Heart right ventricle (tissue), 16 donors: ENCODE measurements around the gene PTPN9. TPM values are rescaled to one million over a fixed set of nuclear protein-coding genes. Genes with fewer than 3 reads are reported as not detected.
A peak's percentile ranks its signal among the peaks of the same experiment; 100 is the strongest.
"Not testable (repeated sequence)": the region's sequence is repeated elsewhere in the genome, so short reads cannot be mapped to it uniquely, and the experiment has no call there.

Experiments
- ATAC-seq, 8 donors: fragments of 200-7000 bp; cut with Tn5 transposase; one replicate each; pipeline ENCODE4 v1.9.1; 2020; ENCODE audit warnings: mild to moderate bottlenecking in 8 of 8, moderate library complexity in 8 of 8, moderate number of reproducible peaks in 1 of 8
- DNase-seq, 2 donors: peaks; one replicate each; pipeline ENCODE4 v3.0.0-alpha.2; 2020
- H3K27ac ChIP-seq, 10 donors: fragments of 200-600 bp; sonication (generic) in 2 of 10; one replicate each; pipeline versions ENCODE4 v1.5.0 to v1.8.0; 2020 to 2022; ENCODE audit warnings: mild to moderate bottlenecking in 3 of 10
- H3K27me3 ChIP-seq, 7 donors: fragments of 200-600 bp; one replicate each; pipeline ENCODE4 v1.8.0; 2021 to 2022; ENCODE audit warnings: mild to moderate bottlenecking in 2 of 7
- H3K36me3 ChIP-seq, 9 donors: fragments of 200-600 bp; sonication (generic) in 1 of 9; one replicate each; pipeline versions ENCODE4 v1.5.0 to v1.8.0; 2020 to 2022; ENCODE audit warnings: mild to moderate bottlenecking in 2 of 9
- H3K4me1 ChIP-seq, 9 donors: fragments of 200-600 bp; sonication (generic) in 1 of 9; one replicate each; pipeline versions ENCODE4 v1.5.0 to v1.8.0; 2020 to 2022; ENCODE audit warnings: mild to moderate bottlenecking in 4 of 9
- H3K4me3 ChIP-seq, 10 donors: fragments of 200-600 bp; sonication (generic) in 2 of 10; one replicate each; pipeline versions ENCODE4 v1.5.0 to v1.8.0; 2020 to 2022; ENCODE audit warnings: mild to moderate bottlenecking in 7 of 10, moderate library complexity in 2 of 10
- H3K9me3 ChIP-seq, 11 donors: fragments of 200-600 bp in 10 of 11; sonication (generic) in 2 of 11; one replicate each; pipeline versions ENCODE4 v1.5.0 to v1.8.0; 2013 to 2022; ENCODE audit warnings: mild to moderate bottlenecking in 2 of 11, control low read depth in 1 of 11, moderate library complexity in 1 of 11
- WGBS, 2 donors: extraction: QIAGEN DNeasy Blood & Tissue Kit; methylation state at CpG; one replicate each; pipeline ENCODE4 v1.1.7; 2013; ENCODE audit warnings: inconsistent platforms in 1 of 2; 5-methylcytosine and 5-hydroxymethylcytosine counted together
- intact Hi-C, 10 donors: fragments of 100-400 bp; cut with DNase I; formaldehyde crosslinking; loops; one replicate each; pipeline versions ENCODE4 v1.11.1 to v1.14.2; 2022
- polyA plus RNA-seq, 2 donors: library from polyadenylated mRNA; stranded (reverse); fragments of 200-250 nt; gene quantifications; one replicate each; pipeline ENCODE4 v1.2.3, GENCODE V29; 2013
- total RNA-seq, 10 donors: library from RNA; stranded (reverse); fragmentation: NEBNext Ultra II Directional in 3 of 10; extraction: Animal tissue kit (Norgen Biotek cat#: 25700) in 3 of 10; gene quantifications; one replicate each; pipeline versions ENCODE4 v1.2.1 to v1.2.4, GENCODE V29; 2021 to 2023
- TF ChIP-seq, protein P1 (sequence below), 9 donors: fragments of 200-600 bp; sonication (generic) in 2 of 9; IDR thresholded peaks; one replicate each; pipeline versions ENCODE4 v1.5.0 to v1.8.0; 2021 to 2022; ENCODE audit warnings: antibody characterized with exemption in 9 of 9, mild to moderate bottlenecking in 5 of 9, moderate library complexity in 1 of 9
- donor health status: Arrhythmogenic right ventricular cardiomyopathy.
- donor health status: ischemic (EF 13 %, LVEDD 7.1; RV severe dilation, severe dysfunction).
- donor health status: healthy with polysubstance abuse.
- donor health status: DM: no; HTN: yes; CAD: no.
- donor health status: DM: no; HTN: no; CAD: no.
- donor health status: ischemic (EF 25% LVEDD 6.9; RV normal size, moderate dysfunction).
- donor health status: ischemic (EF 25% LVEDD 5.7; RV mildly dilated, moderate dysfunction).
- donor health status: healthy.
- donor health status: DM: yes; HTN: yes; CAD: no.
- donor health status: Ischemic cardiomyopathy.
- donor health status: ischemic (EF 35%, LVEDD 5.7; RV mildly dilated, moderate dysfunction).
- donor health status: nonischemic (EF 11% LVEDD 7.7; RV severe dilation, severe dysfunction).
- donor health status: DM: yes; HTN: yes; CAD: no.
- donor health status: PGD.
- donor health status: ischemic (EF 29% LVEDD 5.4; RV normal size, mild dysfunction).
- donor health status: nonischemic (EF 23%, LVEDD 6.1; RV moderate dilation, normal function).

The PTPN9 gene
- total and polyA plus RNA-seq, 12 donors: 2.0 to 11.0 (median 8.0) TPM

DNA sequence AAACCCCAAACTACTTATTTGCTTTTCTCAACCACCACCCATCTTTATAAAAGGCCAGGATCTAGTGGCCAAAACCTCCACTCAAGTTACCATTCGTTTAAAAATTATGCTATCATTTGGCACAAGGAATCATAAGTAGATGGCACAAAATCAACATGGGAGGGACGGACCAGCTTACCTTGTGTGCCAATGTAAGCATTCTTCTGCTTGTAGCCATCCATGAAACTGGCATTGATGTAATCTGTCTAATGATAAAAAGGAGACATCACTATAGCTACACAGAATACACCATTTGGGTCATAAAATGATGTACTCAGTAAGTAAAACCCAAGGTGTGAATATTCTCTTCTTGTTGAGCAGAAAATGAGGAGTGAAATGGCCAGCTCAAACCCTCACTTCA lies 99.4 kb downstream of the PTPN9 start:
- Histone ChIP-seq H3K9me3 (peaks cover 0 to 7% (median 0%) of the 10 kb centered on the region in 11 donors), H3K4me1 (peaks cover 0 to 10% (median 0%) of the 10 kb centered on the region in 9 donors), H3K27me3 (no peaks in the 10 kb centered on the region), H3K36me3 (peaks cover 0 to 74% (median 19%) of the 10 kb centered on the region in 9 donors), H3K27ac (no peak overlapping the region), H3K4me3 (no peak overlapping the region)
- WGBS, 2 donors: 88 to 95% methylated on average over 2 of the region's 2 CpGs
- intact Hi-C loops: no loop called here
- TF ChIP-seq, protein P1, sequence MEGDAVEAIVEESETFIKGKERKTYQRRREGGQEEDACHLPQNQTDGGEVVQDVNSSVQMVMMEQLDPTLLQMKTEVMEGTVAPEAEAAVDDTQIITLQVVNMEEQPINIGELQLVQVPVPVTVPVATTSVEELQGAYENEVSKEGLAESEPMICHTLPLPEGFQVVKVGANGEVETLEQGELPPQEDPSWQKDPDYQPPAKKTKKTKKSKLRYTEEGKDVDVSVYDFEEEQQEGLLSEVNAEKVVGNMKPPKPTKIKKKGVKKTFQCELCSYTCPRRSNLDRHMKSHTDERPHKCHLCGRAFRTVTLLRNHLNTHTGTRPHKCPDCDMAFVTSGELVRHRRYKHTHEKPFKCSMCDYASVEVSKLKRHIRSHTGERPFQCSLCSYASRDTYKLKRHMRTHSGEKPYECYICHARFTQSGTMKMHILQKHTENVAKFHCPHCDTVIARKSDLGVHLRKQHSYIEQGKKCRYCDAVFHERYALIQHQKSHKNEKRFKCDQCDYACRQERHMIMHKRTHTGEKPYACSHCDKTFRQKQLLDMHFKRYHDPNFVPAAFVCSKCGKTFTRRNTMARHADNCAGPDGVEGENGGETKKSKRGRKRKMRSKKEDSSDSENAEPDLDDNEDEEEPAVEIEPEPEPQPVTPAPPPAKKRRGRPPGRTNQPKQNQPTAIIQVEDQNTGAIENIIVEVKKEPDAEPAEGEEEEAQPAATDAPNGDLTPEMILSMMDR (IDR thresholded peaks at IDR 0.05): no peak
- no peak for ATAC-seq
- no peak for DNase-seq

DNA sequence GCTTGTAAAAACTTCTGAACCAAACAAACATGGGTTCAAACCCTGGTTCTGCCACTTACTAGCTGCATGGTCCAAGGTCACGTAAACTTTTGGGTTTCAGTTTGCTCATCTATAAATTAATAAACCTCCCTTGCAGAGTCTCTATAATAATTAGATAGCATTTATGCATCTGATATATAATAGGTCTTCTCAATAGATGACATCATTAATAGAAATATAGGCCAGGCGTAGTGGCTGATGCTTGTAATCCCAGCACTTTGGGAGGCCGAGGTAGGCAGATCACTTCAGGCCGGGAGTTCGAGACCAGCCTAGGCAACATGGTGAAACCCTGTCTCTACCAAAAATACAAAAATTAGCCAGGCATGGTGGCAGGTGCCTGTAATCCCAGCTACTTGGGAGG lies 102.0 kb downstream of the PTPN9 start:
- H3K4me1 ChIP-seq, intact Hi-C loops, H3K27ac ChIP-seq, DNase-seq, H3K9me3 ChIP-seq, ATAC-seq, H3K4me3 ChIP-seq, H3K27me3 ChIP-seq: not testable (repeated sequence)
- WGBS, 2 donors: 97 to 98% methylated on average over 5 of the region's 5 CpGs
- peaks cover 0 to 81% (median 35%) of the 10 kb centered on the region in 9 donors for H3K36me3 ChIP-seq

DNA sequence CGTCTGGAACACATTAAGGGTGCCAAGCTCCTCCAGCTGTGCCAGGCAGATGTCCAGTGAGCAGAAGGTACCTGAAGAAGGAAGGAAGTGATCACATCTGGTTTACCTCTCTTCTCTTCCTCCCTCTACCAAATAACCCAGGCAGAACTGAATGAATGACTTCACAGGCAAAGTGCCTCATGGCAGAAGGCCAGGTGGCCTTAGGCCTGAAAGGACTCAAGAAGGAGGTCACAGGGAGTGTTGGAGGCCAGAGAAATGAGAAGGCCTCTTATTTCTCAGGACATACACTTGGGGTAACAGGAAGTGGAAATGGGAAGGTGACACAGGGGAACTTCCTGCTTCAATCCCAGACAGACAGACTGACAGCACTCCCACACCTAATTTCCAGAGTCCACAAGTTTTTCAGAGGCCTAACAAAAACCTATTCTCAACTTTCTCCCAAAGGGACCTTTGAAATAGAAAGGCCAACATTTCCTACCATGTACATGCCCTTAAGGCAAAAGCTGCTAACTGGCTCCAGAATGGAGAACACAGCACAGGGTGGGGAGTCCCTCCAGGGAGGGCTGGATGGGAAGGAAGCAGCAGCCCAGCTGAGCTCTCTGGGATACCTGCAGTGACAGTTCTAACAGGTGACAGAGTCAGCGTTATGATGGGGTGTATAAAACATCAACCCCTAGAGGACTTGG lies 110.1 kb downstream of the PTPN9 start:
- peaks cover 0 to 12% (median 8%) of the 10 kb centered on the region in 9 donors for H3K4me1 ChIP-seq
- WGBS, 2 donors: 70 to 79% methylated on average over 2 of the region's 2 CpGs
- no peaks in the 10 kb centered on the region for H3K27me3 ChIP-seq
- intact Hi-C loops: loop anchor here in 2 of 10 donors (10.0 kb wide), 2 partner anchors 106 to 136 kb away; partner anchors contain the start of gene PTPN9 (in 1 of the 2)
- H3K36me3 ChIP-seq: peaks cover 0 to 92% (median 27%) of the 10 kb centered on the region in 9 donors
- no peaks in the 10 kb centered on the region for H3K9me3 ChIP-seq
- peak in 1 of 2 donors; percentile 31 for DNase-seq
- TF ChIP-seq, protein P1 (IDR thresholded peaks at IDR 0.05): no peak
- H3K4me3 ChIP-seq: no peak overlapping the region
- peak in 2 of 8 donors; percentile 25 to 30 for ATAC-seq
- H3K27ac ChIP-seq: peak overlapping the region in 1 of 10 donors; percentile 14

DNA sequence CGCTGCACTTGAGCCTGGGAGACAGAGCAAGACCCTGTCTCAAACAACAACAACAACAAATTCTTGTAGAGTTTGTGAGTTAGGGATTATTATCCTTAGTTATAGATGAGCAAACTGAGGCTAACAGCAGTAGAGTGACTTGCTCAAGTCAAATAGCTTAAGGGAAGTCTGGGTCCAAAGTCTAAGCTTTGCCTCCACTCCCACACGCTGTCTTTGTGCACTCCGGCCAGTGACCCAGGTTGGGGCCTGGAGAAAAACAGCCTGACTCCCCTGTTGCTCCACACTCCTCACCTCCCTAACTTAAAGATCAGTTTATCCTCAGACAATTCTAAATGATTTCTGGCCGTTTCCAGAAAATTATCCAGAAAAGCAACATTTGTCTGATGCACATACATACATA lies 118.5 kb downstream of the PTPN9 start:
- 92 to 94% methylated on average over 4 of the region's 4 CpGs for WGBS, 2 donors
- intact Hi-C loops: loop anchor here in 2 of 10 donors (10.0 kb wide), 2 partner anchors 114 to 144 kb away; partner anchors contain the start of gene PTPN9 (in 1 of the 2)

More for the DNA sequence above, 118.5 kb downstream of the PTPN9 start:
- peaks cover 0 to 8% (median 0%) of the 10 kb centered on the region in 9 donors for H3K36me3 ChIP-seq
- no peak overlapping the region for H3K27ac ChIP-seq
- H3K9me3 ChIP-seq: no peaks in the 10 kb centered on the region
- H3K27me3 ChIP-seq: no peaks in the 10 kb centered on the region
- ATAC-seq (no peak), DNase-seq (no peak)
- no peak overlapping the region for H3K4me3 ChIP-seq
- TF ChIP-seq, protein P1 (IDR thresholded peaks at IDR 0.05): no peak
- H3K4me1 ChIP-seq: peaks cover 0 to 11% (median 6%) of the 10 kb centered on the region in 9 donors
